Inferior parietal cortex (tissue), 1 donor: ENCODE data around the gene MSN.
"Not testable (repeated sequence)": the region's sequence is repeated elsewhere in the genome, so short reads cannot be mapped to it uniquely, and the experiment has no call there.

Experiments
- DNase-seq: peaks from one replicate; pipeline ENCODE4 v3.0.0-alpha.2; 2016; ENCODE audit errors: extremely low spot score

MSN gene

DNA sequence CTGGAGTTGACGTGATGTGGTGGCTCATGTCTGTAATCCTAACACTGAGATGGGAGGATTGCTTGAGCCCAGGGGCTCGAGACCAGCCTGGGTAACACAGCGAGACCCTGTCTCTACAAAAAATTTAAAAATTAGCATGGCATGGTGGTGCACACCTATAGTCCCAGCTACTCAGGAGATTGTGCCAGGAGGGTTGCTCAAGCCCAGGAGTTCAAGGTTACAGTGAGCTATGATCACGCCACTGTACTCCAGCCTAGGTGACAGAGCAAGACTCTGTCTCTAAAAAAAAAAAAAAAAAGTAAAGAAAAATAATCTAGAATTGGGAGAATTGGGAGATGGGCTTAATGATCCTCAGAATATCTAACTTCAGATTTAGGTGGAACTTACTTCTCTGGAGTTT, 51.1 kb downstream of the MSN start:
- DNase-seq = no peak

DNA sequence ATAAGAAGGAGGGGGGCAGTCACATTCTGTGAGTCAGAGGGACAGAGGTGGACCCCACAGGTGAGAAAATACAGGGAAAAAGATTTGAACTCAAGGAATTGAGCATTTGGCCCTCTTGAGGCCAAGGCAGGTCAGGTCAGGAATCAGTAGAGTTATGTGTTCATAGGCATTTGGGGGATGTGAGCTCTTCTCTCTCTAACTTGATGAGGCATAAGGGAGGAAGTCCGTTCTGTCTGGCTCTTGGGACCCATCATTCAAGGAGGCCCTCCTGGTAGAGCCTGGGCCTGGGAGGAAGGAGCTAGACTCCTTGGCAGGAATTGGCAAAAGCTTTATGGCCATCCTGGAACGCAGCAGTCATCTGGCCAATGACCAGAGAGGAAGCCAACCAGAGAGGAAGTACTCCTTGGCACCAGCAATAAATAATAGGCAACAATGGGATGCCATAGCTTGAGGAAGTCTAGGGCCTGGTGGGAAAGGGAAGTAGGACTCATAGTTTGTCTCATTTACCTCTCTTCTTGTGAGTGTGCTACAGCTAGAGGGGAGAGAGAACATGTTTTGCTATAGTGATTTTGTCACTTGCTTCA, 53.0 kb downstream of the MSN start:
- DNase-seq = no peak

- no peak for DNase-seq
Measured at GRCh38 chrX:65723706-65724105, 56.3 kb downstream of the MSN start.

DNA sequence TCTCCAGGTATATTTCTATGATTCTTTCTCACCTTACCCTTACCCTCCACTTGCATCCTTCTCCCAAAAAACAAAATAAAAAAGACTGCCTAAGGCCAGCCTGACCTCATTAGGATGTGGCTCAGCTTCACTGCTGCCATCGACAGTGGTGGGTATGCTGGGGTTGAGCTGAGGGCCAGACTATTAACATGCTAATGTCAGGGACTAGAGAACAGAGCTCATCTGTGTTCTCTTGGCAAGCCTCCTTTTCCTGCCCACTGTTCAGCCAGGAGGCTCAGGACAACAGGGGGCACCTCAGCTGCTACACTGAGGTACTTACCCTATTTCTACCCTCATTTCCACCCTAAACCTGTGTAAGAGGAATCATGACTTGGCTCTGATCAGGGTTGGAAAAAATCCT, 59.3 kb downstream of the MSN start:
- peak; percentile 3 for DNase-seq

- no peak for DNase-seq
Measured at GRCh38 chrX:65731684-65732289, 64.3 kb downstream of the MSN start.

DNA sequence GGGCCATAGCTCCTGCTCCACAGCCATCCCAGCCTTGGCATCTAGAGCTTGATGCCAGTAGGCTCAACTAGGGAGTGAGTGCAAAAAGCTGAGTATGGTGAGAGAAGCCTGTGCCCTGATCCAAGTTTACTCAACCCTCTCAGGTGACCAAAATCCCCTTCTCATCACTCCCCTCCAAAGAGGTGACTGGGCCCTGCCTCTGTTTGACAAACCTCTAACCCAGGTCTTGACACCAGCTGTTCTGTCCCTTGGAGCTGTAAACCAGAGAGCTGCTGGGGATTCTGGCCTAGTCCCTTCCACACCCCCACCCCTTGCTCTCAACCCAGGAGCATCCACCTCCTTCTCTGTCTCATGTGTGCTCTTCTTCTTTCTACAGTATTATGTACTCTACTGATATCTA, 73.5 kb downstream of the MSN start:
- DNase-seq = no peak

- no peak for DNase-seq
Measured at GRCh38 chrX:65741823-65742222, 74.4 kb downstream of the MSN start.

- DNase-seq = no peak
Measured at GRCh38 chrX:65744965-65745364, 77.5 kb downstream of the MSN start.

- DNase-seq = no peak
Measured at GRCh38 chrX:65745427-65745826, 78.0 kb downstream of the MSN start.

- no peak for DNase-seq
Measured at GRCh38 chrX:65745992-65746391, 78.5 kb downstream of the MSN start.

- DNase-seq = no peak
Measured at GRCh38 chrX:65750674-65751469, 83.4 kb downstream of the MSN start.

DNA sequence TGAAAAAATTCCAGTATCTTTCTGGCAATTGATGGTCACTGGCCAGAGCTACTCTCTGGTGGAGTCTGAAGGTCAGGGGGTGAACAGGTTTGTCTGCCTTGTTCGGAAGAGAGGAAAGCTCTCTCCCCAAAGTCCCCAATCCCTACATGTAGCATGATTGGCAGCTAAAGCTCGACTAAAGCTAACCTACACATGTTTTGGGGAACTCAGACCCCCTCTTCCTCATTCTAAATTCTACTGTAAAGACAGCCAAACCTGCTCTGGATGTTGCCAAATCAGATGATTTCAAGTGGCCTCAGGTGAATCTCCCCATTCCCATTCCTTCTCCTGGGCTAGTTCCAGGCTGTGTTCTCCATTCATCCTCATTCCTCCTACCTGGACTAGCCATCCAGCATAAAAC, 84.1 kb downstream of the MSN start:
- DNase-seq = no peak

DNA sequence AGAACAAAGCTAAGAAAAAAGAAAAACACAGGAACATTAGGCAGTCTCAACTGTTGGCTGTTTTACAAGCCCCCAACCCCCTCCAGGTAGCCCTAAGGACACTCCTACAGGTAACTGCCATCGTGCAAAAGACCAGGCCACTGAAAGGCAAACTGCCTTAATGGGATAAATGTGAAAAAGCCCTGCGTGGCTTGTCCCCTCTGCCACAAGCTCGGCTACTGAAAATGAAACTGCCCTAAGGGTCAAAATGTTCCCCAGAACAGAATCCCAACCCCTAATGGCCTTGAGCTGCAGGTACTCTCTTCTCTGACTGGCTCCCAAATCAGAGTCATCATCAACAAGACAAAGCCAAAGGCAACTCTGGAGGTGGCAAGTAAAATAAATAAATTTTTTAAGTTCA, 84.8 kb downstream of the MSN start:
- no peak for DNase-seq

DNA sequence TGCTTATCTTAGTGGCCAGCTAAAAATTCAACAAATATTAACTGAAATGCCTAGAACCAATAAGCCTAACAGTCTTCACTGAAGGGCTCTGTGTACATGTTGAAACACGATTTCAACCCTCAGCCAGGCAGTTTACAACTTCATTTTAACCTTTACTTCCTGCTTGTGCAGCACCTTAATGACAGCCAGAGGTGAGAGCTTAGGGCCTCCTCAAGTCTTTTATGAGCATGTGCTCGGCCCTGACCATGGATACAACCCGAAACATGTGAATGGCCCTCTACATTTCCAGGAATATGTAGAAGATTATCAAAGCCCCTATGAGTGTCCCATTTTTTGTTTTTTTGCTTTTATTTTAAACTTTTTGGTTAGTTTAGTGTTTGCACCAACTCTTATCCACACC, 88.3 kb downstream of the MSN start:
- DNase-seq = no peak

DNA sequence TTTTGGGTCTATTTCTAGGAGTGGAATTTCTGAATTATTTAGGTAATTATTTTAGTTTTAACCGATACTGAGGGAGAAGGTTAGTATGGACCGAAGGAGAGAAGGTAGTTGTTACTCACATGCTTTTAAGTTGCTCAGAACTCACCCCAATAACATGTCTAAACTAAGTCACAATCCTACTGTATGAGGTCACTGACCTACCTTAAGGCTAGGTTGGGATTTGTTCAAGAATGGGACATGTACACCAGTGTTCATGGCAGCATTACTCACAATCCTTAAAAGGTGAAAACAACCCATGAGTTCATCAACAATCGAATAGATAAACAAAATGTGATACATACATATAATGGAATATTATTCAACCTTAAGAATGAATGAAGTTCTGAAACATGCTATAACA, 90.5 kb downstream of the MSN start:
- DNase-seq = no peak

DNA sequence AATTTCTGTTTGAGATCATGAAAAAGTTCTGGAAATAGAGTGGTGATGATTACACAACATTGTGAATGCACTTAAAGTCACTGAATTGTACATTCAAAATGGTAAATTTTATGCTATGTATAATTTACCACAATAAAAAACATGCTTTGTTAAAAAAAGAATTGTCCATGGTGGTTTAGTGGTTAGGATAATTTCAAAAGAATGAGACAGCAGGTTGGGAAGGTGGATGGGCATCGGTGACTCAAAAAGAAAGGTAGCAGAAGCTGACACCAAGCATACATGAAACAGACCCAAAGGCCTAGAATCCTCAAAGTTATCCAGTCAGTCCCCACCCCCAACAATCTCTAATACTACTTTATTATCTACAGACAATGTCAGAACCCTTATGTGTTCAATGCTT, 91.1 kb downstream of the MSN start:
- no peak for DNase-seq

- not testable (repeated sequence) for DNase-seq
Measured at GRCh38 chrX:65759525-65759924, 92.1 kb downstream of the MSN start.

DNA sequence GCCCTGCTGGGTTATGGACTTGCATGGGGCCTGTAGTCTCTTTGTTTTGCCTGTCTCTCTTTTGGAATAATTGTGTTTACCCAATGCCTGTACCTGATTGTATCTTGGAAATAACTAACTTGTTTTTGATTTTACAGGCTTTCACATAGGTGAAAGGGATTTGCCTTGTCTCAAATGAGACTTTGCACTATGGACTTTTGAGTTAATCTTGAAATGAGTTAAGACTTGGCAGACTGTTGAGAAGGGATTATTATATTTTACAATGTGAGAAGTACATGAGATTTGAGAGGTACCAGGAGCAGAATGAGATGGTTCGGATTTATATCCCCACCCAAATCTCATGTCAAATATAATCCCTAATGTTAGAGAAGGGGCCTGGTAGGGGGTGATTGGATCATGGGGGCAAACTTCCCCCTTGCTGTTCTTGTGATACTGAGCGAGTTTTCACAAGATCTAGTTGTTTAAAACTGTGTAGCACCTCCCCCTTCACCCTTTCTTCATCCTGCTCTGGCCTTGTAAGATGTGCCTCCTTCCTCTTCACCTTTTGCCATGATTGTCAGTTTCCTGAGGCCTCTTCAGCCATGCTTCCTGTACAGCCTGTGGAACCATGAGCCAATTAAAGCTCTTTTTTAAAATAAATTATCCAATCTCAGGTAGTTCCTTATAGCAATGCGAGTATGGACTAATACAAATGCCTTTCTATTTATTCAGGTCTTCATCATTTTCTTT, 102.3 kb downstream of the MSN start:
- no peak for DNase-seq

DNA sequence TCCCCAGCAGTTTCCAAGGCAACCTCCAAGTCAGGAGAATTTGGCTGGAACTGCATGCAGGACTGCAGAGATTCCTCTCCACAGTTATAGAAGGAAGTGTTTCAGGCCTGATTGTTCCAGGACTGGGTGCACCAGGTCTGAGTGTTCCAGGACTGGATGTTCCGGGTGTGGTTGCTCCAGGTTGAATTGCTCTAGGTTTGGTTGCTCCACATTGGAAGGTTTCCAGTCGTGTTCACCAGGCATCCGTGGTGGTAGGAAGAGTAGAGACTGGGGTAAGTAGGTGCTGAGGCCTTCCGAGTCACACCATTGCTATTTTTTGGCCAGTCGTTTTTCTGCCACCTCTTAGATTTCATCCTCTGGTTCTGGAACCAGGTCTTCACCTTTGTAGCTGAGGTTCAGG, 105.4 kb downstream of the MSN start:
- DNase-seq = no peak

- no peak for DNase-seq
Measured at GRCh38 chrX:65781845-65782244, 114.4 kb downstream of the MSN start.

DNA sequence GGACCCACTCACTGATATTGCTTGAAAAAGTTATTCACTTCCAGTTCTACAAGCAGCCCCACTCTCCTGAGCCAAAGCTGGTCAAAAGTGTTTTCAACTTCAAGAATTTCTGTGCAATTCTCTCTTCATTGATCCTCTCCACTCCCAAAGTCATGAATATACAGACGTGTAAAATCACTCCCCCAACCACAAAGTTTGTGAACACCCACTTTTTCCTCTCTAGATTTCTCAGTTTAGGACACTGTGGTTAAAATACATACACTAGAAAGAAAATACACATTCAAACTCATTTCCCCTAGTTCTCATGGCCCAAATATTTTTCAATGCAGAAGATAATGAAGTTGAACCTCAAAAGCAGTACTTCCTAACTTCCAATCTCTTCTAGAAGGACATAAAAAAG, 116.3 kb downstream of the MSN start:
- DNase-seq = no peak
